Endothelial cell of coronary artery (primary cell): ENCODE results near the gene MTMR11. TPM values are rescaled to one million over a fixed set of nuclear protein-coding genes. Genes with fewer than 3 reads are reported as not detected.

Experiments
- total RNA-seq: library from RNA; depleted of rRNA; stranded (reverse); fragments of >200 nt; gene quantifications from 2 replicates; pipeline ENCODE4 v1.2.3, GENCODE V29; 2014

MTMR11 gene
- 2.8 and 5.3 TPM in 2 replicates for total RNA-seq

DNA sequence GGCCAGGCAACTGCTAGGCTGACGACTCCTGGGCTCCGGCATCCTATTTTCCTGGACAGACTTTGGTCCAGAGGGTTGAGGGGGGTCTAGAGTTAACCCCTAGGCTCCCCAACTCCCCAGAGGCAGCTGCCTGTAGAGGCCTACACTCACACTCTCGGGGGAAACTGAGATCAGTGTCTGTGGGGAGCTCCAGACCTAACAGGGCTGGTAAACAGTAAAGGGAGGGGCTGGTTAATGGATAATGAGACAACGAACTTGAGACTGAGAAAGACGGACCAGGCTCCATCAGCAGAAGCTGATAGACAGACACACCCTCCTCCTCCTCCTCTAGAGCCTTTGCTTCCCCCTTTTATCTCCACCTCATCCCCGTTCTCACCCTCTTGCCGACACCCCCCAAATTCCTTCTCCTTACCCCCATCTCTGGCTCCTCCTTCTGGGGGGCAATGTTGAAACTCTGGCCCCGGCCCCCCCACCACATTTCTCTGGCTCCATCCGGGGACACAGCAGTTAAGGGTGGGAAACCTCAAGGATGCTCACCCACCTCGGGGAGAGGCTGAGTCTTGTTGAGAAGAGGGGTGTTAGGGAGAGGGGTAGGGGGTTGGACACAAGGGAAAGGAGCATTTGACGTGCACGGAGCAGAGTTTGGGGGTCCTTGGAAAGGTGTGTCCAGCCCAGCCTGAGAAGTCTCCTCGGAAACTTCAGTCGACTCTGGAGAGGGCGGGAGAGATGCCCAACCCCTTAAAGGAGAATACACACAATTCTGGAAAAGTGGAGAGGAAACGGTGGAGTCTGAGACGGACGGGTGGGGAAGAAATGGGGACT, at the start of gene MTMR11:
Gene MTMR11 (minus strand): TSS at position 710 of the 822 bp plus-strand sequence. CDS start 232 bp downstream, at position 478.

GRCh38 chr1:149927563-149928400, 8.9 kb downstream of the MTMR11 start, which contains the start of gene SF3B4:
Gene SF3B4, minus strand, starts transcription at chr1:149927803. Its CDS starts 44 bp downstream, at chr1:149927759.

DNA sequence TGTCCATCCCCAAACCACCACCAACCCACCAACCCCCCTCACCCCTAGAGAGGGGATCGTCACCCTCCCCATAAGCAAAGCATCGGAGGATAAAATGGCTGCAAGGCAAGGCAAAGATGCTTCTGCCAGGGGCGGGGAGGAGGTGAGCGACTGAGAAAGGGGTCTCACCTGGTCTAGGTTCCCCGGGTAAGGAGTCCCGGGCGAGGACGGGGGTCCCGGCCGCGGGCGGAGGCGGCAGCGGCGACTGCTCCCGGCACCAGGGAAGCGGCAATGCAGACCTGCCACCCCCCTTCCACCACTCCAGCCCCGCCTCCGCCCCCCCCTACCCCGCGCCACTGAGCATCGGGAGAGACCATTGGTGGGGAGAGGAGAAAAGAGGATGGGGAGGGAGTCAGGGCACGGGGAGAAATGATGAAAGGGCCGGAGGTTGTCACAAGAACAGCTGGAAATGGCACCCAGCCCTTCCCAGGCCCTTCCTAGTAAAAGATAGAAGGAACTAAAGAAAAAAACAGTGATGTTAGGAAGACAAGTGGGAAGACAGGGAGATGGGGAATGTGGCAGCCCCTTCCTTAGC, 19.0 kb downstream of the MTMR11 start, which contains the start of gene SV2A:
Gene SV2A (minus strand): TSS at position 274 of the 574 bp plus-strand sequence. CDS start 4,004 bp downstream, outside the sequence.

GRCh38 chr1:149899460-149900284, 37.0 kb downstream of the MTMR11 start, which contains the start of gene BOLA1:
Gene BOLA1, plus strand, starts transcription at chr1:149899568. Its CDS starts 492 bp downstream, at chr1:149900060.

Other genes with a start within 250 kb of the MTMR11 start
- gene FCGR1A, start 154.2 kb downstream of the MTMR11 start, total RNA-seq, result not detected in 2 replicates
- 5.5 and 10.8 TPM in 2 replicates for gene BOLA1, start 37.3 kb downstream of the MTMR11 start, total RNA-seq
- gene SV2A, start 19.0 kb downstream of the MTMR11 start, total RNA-seq, result 0.54 and 1.6 TPM in 2 replicates
- 8.8 and 11.9 TPM in 2 replicates for gene SF3B4, start 9.1 kb downstream of the MTMR11 start, total RNA-seq
- 12.1 and 13.6 TPM in 2 replicates for gene OTUD7B, start 73.8 kb upstream of the MTMR11 start, total RNA-seq
- gene VPS45, start 130.9 kb upstream of the MTMR11 start, total RNA-seq, result 21.7 and 26.6 TPM in 2 replicates
- gene PLEKHO1, start 213.0 kb upstream of the MTMR11 start, total RNA-seq, result 72.2 and 102 TPM in 2 replicates